ENCODE data around the gene H6PD. TPM values are rescaled to one million over a fixed set of nuclear protein-coding genes. Genes with fewer than 3 reads are reported as not detected.

The H6PD gene
- total and polyA plus RNA-seq, 7 donors: 5.8 to 56.8 (median 23.4) TPM

- no peak for TF ChIP-seq CTCF (IDR thresholded peaks at IDR 0.05)
- H3K36me3 ChIP-seq (ENCODE audit: insufficient read depth in 1 of 2, low read depth in 1 of 2): no peaks in the 10 kb centered on the region
- no peaks in the 10 kb centered on the region for H3K9me3 ChIP-seq
- WGBS, 3 donors: 79 to 86% (median 80%) methylated on average over 11 of the region's 11 CpGs
- intact Hi-C loops (cut with DNase I): loop anchor here in 1 of 2 donors (5.0 kb wide), 1 partner anchor 42 kb away; no protein-coding TSS in a partner anchor
- ATAC-seq (no peak), DNase-seq (no peak)
- no peak overlapping the region for H3K27ac ChIP-seq
- H3K4me3 ChIP-seq: no peak overlapping the region
- no peaks in the 10 kb centered on the region for H3K27me3 ChIP-seq (ENCODE audit: insufficient read depth in 3 of 3, low read length in 2 of 3)
- peaks cover 16% of the 10 kb centered on the region for H3K4me1 ChIP-seq
These were observed 80.3 kb downstream of the H6PD start for GRCh38 chr1:9314711-9315379.

- H3K4me3 ChIP-seq: no peak overlapping the region
- no peak overlapping the region for H3K27ac ChIP-seq
- H3K36me3 ChIP-seq (ENCODE audit: insufficient read depth in 1 of 2, low read depth in 1 of 2): no peaks in the 10 kb centered on the region
- peak in 3 of 4 donors; percentile 12 to 18 (median 16) for ATAC-seq
- peaks cover 16% of the 10 kb centered on the region for H3K4me1 ChIP-seq
- 65 to 78% (median 67%) methylated on average over 20 of the region's 20 CpGs for WGBS, 3 donors
- no peak for TF ChIP-seq CTCF (IDR thresholded peaks at IDR 0.05)
- intact Hi-C loops (cut with DNase I): loop anchor here in 1 of 2 donors (5.0 kb wide), 1 partner anchor 42 kb away; no protein-coding TSS in a partner anchor
- H3K9me3 ChIP-seq: no peaks in the 10 kb centered on the region
- DNase-seq: no peak
- no peaks in the 10 kb centered on the region for H3K27me3 ChIP-seq (ENCODE audit: insufficient read depth in 3 of 3, low read length in 2 of 3)
These were observed 81.0 kb downstream of the H6PD start for GRCh38 chr1:9315411-9316079.

- Histone ChIP-seq H3K4me3 (no peak overlapping the region), H3K4me1 (peaks cover 16% of the 10 kb centered on the region), H3K36me3 (ENCODE audit: insufficient read depth in 1 of 2, low read depth in 1 of 2) (no peaks in the 10 kb centered on the region), H3K27ac (no peak overlapping the region), H3K27me3 (ENCODE audit: insufficient read depth in 3 of 3, low read length in 2 of 3) (no peaks in the 10 kb centered on the region), H3K9me3 (no peaks in the 10 kb centered on the region)
- WGBS, 3 donors: 72 to 86% (median 84%) methylated on average over 7 of the region's 7 CpGs
- TF ChIP-seq CTCF (IDR thresholded peaks at IDR 0.05): no peak
- intact Hi-C loops (cut with DNase I): loop anchor here in 1 of 2 donors (5.0 kb wide), 1 partner anchor 41 kb away; no protein-coding TSS in a partner anchor
- ATAC-seq (peak in 1 of 4 donors; percentile 16), DNase-seq (no peak)
These were observed 81.5 kb downstream of the H6PD start for GRCh38 chr1:9316080-9316444.

GRCh38 chr1:9316512-9316911 is 81.9 kb downstream of the H6PD start:
- intact Hi-C loops (cut with DNase I): loop anchor here in 1 of 2 donors (5.0 kb wide), 1 partner anchor 41 kb away; no protein-coding TSS in a partner anchor
- H3K27me3 ChIP-seq (ENCODE audit: insufficient read depth in 3 of 3, low read length in 2 of 3): no peaks in the 10 kb centered on the region
- no peak for DNase-seq

More at GRCh38 chr1:9316512-9316911, 81.9 kb downstream of the H6PD start:
- H3K36me3 ChIP-seq (ENCODE audit: insufficient read depth in 1 of 2, low read depth in 1 of 2): no peaks in the 10 kb centered on the region
- no peaks in the 10 kb centered on the region for H3K9me3 ChIP-seq
- H3K27ac ChIP-seq: no peak overlapping the region
- TF ChIP-seq CTCF (IDR thresholded peaks at IDR 0.05): no peak
- H3K4me1 ChIP-seq: peaks cover 16% of the 10 kb centered on the region
- ATAC-seq: no peak
- H3K4me3 ChIP-seq: no peak overlapping the region
- WGBS, 3 donors: 94 to 96% (median 96%) methylated on average over 24 of the region's 24 CpGs
